Keratinocyte (primary cell): ENCODE measurements around the gene DECR2. TPM values are rescaled to one million over a fixed set of nuclear protein-coding genes. Genes with fewer than 3 reads are reported as not detected.

Experiments
- DNase-seq: peaks from one replicate; pipeline ENCODE4 v3.0.0-alpha.2; 2011; ENCODE audit warnings: low read depth, missing footprints, low spot score
- FAIRE-seq: peaks from 2 replicates; lab custom pipeline; 2011; peaks lifted over from hg19 to GRCh38; lab: Jason Lieb, UNC
- H2AFZ ChIP-seq: 2 replicates; pipeline ENCODE4 v1.6.0; 2012; ENCODE audit warnings: low read length, control low read depth, inconsistent platforms; ENCODE audit not compliant: control insufficient read depth
- H3K27ac ChIP-seq: 2 replicates; pipeline ENCODE4 v1.5.1; 2011; ENCODE audit warnings: low read length; ENCODE audit not compliant: control insufficient read depth, insufficient read depth
- H3K27me3 ChIP-seq: 3 replicates; pipeline ENCODE4 v1.6.0; 2011; ENCODE audit warnings: low read length; ENCODE audit not compliant: control insufficient read depth, insufficient read depth; ENCODE audit errors: extremely low read depth
- H3K36me3 ChIP-seq, 2 experiments: 2 replicates in 1 of 2; 3 replicates in 1 of 2; pipeline ENCODE4 v1.5.1; 2011; ENCODE audit warnings: low read length in 2 of 2, mild to moderate bottlenecking in 1 of 2; ENCODE audit not compliant: control insufficient read depth in 2 of 2, insufficient read depth in 2 of 2; ENCODE audit errors: extremely low read depth in 1 of 2
- H3K4me1 ChIP-seq: 3 replicates; pipeline ENCODE4 v1.5.1; 2011; ENCODE audit warnings: low read length; ENCODE audit not compliant: control insufficient read depth, insufficient read depth; ENCODE audit errors: extremely low read depth
- H3K4me2 ChIP-seq: 3 replicates; pipeline ENCODE4 v1.6.0; 2011; ENCODE audit warnings: low read depth, low read length; ENCODE audit not compliant: control insufficient read depth, insufficient read depth; ENCODE audit errors: extremely low read depth
- H3K4me3 ChIP-seq, 3 experiments: fragments of 200-600 bp in 1 of 3; sonication (generic) in 1 of 3; 2 replicates in 2 of 3; 3 replicates in 1 of 3; pipeline ENCODE4 v1.5.1; 2011 to 2016; ENCODE audit warnings: low read length in 3 of 3, mild to moderate bottlenecking in 3 of 3, control low read depth in 2 of 3, inconsistent platforms in 1 of 3, low read depth in 1 of 3, mixed read lengths in 1 of 3, mixed run types in 1 of 3, moderate library complexity in 1 of 3; ENCODE audit not compliant: control insufficient read depth in 2 of 3, insufficient read depth in 2 of 3; ENCODE audit errors: extremely low read depth in 1 of 3
- H3K79me2 ChIP-seq: 2 replicates; pipeline ENCODE4 v1.6.0; 2012; ENCODE audit warnings: low read length; ENCODE audit not compliant: control insufficient read depth, insufficient read depth
- H3K9ac ChIP-seq: 3 replicates; pipeline ENCODE4 v1.6.0; 2011; ENCODE audit warnings: low read length; ENCODE audit not compliant: control insufficient read depth, insufficient read depth; ENCODE audit errors: extremely low read depth
- H3K9me1 ChIP-seq: 3 replicates; pipeline ENCODE4 v1.6.0; 2011; ENCODE audit warnings: low read length; ENCODE audit not compliant: control insufficient read depth, insufficient read depth; ENCODE audit errors: extremely low read depth
- H3K9me3 ChIP-seq: 2 replicates; pipeline ENCODE4 v1.5.1; 2012; ENCODE audit warnings: low read depth, low read length; ENCODE audit not compliant: control insufficient read depth
- H4K20me1 ChIP-seq: 3 replicates; pipeline ENCODE4 v1.6.0; 2011; ENCODE audit warnings: low read length; ENCODE audit not compliant: control insufficient read depth, insufficient read depth; ENCODE audit errors: extremely low read depth
- EZH2 ChIP-seq: IDR thresholded peaks from one replicate; pipeline ENCODE4 v1.6.1; 2012; ENCODE audit warnings: inconsistent platforms, mild to moderate bottlenecking, low read length, moderate library complexity
- dilution Hi-C: fragments of 300-500 bp; cut with MboI; formaldehyde crosslinking; loops from one replicate; pipeline ENCODE4 v1.7.0; 2020; ENCODE audit warnings: low sequenced_read_pairs; ENCODE audit not compliant: extremely low pct_ligation_motif_present
- polyA plus RNA-seq, 5 experiments: library from polyadenylated mRNA; depleted of rRNA in 3 of 5; stranded (reverse) in 3 of 5; stranded (forward) in 1 of 5; unstranded in 1 of 5; fragments of >200 nt; gene quantifications; 1 replicate in 1 of 5; 2 replicates in 3 of 5; 3 replicates in 1 of 5; pipeline versions ENCODE4 v1.2.1 to v1.2.3, GENCODE V29; 2011 to 2012; ENCODE audit warnings: missing spikeins in 2 of 5, low read depth in 1 of 5, low replicate concordance in 1 of 5
- TF ChIP-seq, protein P1 (sequence below), 3 experiments: IDR thresholded peaks in 1 of 3; conservative IDR thresholded peaks in 1 of 3; optimal IDR thresholded peaks in 1 of 3; 2 replicates in 2 of 3; 3 replicates in 1 of 3; pipeline versions ENCODE3 to v1.5.1; 2011; ENCODE audit warnings: low read length in 3 of 3, mild to moderate bottlenecking in 3 of 3, moderate library complexity in 2 of 3, control low read depth in 1 of 3, inconsistent platforms in 1 of 3; ENCODE audit not compliant: insufficient read depth in 2 of 3; ENCODE audit errors: extremely low read depth in 1 of 3

DECR2 gene
- polyA plus RNA-seq, 1 donor (not counting 4 experiments of a cell fraction or from before 2014, with no cell fraction given) = 14.2 TPM

GRCh38 chr16:404971-405486 is 3.3 kb downstream of the DECR2 start:
- no peaks in the 10 kb centered on the region for H3K9me1 ChIP-seq
- no peaks in the 10 kb centered on the region for H3K9me3 ChIP-seq
- no peak overlapping the region for H3K9ac ChIP-seq
- H3K36me3 ChIP-seq = peaks cover 0 to 4% of the 10 kb centered on the region in 2 experiments
- FAIRE-seq (no peak), DNase-seq (no peak)
- H3K4me2 ChIP-seq = no peak overlapping the region
- no peaks in the 10 kb centered on the region for H3K79me2 ChIP-seq
- H3K27me3 ChIP-seq = no peaks in the 10 kb centered on the region
- H3K27ac ChIP-seq = no peak overlapping the region
- H3K4me1 ChIP-seq = peaks cover 7% of the 10 kb centered on the region
- H2AFZ ChIP-seq = no peak overlapping the region
- no peak overlapping the region for H3K4me3 ChIP-seq
- dilution Hi-C loops = no loop called here
- no peaks in the 10 kb centered on the region for H4K20me1 ChIP-seq
- TF ChIP-seq EZH2 = no peak
- TF ChIP-seq, protein P1, sequence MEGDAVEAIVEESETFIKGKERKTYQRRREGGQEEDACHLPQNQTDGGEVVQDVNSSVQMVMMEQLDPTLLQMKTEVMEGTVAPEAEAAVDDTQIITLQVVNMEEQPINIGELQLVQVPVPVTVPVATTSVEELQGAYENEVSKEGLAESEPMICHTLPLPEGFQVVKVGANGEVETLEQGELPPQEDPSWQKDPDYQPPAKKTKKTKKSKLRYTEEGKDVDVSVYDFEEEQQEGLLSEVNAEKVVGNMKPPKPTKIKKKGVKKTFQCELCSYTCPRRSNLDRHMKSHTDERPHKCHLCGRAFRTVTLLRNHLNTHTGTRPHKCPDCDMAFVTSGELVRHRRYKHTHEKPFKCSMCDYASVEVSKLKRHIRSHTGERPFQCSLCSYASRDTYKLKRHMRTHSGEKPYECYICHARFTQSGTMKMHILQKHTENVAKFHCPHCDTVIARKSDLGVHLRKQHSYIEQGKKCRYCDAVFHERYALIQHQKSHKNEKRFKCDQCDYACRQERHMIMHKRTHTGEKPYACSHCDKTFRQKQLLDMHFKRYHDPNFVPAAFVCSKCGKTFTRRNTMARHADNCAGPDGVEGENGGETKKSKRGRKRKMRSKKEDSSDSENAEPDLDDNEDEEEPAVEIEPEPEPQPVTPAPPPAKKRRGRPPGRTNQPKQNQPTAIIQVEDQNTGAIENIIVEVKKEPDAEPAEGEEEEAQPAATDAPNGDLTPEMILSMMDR (optimal IDR thresholded peaks at IDR 0.05 in 1 of 3, IDR thresholded peaks at IDR 0.05 in 1 of 3, conservative IDR thresholded peaks at IDR 0.05 in 1 of 3; ENCODE audit: extremely low read depth in 1 of 3, insufficient read depth in 2 of 3, low read length in 3 of 3) = no peak

DNA sequence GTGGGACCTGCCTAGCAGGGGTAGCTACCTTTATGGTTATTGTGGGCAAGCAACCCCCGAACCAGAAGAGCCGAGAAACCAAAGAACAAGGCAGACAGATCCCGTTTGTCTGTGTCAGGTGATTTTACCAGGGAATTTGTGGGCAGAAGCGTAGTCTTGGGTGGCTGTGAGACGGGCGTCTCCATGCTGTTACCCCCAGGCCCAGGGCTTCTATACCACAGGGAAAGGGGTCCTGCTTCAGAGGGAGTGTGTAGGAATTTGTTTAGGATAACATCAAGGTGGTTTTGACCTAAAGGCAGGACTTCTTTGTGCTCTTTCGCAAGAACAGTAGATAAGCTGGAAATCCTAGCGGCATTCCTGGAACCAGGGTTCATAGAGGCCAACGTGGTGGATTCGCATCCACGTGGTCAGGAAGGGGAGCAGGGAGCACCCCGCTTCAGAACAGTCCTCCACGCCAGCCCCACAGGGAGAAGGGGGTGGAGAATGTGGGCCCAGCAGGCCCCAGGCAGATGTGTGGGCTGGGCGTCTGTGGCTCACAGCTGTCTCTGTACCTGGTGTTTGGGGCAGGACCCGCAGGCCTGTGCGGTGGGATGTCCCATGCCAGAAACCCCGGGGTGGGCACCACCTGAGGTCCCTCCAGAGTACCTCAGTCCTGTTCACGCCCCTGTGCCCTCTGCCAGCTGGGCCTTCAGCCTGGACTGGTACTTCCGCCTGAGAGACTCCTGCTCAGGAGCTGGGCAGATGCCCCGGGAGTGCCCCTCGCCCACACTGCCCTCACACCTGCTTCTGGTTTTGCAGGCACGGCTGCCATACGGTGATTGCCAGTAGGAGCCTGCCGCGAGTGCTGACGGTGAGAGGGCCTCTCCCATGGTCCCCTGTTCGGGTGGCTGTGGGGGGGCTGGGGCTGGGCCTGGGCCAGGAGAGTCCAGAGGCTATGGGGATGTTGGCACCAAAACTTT is 4.1 kb downstream of the DECR2 start:
- dilution Hi-C loops = no loop called here
- no peak for DNase-seq
- Histone ChIP-seq H3K4me1 (no peaks in the 10 kb centered on the region), H3K9me1 (no peaks in the 10 kb centered on the region), H3K4me3 (no peak overlapping the region), H3K27ac (no peak overlapping the region), H2AFZ (no peak overlapping the region), H3K9me3 (no peaks in the 10 kb centered on the region), H4K20me1 (no peaks in the 10 kb centered on the region), H3K27me3 (no peaks in the 10 kb centered on the region), H3K79me2 (no peaks in the 10 kb centered on the region), H3K36me3 (peaks cover under 1 to 5% of the 10 kb centered on the region in 2 experiments), H3K9ac (no peak overlapping the region), H3K4me2 (no peak overlapping the region)
- TF ChIP-seq EZH2 = no peak
- TF ChIP-seq, protein P1 (optimal IDR thresholded peaks at IDR 0.05 in 1 of 3, IDR thresholded peaks at IDR 0.05 in 1 of 3, conservative IDR thresholded peaks at IDR 0.05 in 1 of 3; ENCODE audit: extremely low read depth in 1 of 3, insufficient read depth in 2 of 3, low read length in 3 of 3) = no peak
- no peak for FAIRE-seq
